ENCODE results near the gene ZNF414.

ZNF414 gene

GRCh38 chr19:8489561-8490394, 24.2 kb downstream of the ZNF414 start:
- no peak for DNase-seq

- DNase-seq, result no peak
Measured at GRCh38 chr19:8488365-8488764, 25.6 kb downstream of the ZNF414 start.

GRCh38 chr19:8487137-8487851, 26.7 kb downstream of the ZNF414 start:
- DNase-seq, result peak; percentile 91

GRCh38 chr19:8486661-8487136, 27.3 kb downstream of the ZNF414 start:
- DNase-seq, result no peak

- no peak for DNase-seq
Measured at GRCh38 chr19:8485561-8486371, 28.2 kb downstream of the ZNF414 start.

- peak; percentile 86 for DNase-seq
Measured at GRCh38 chr19:8484331-8484894, 29.6 kb downstream of the ZNF414 start.

- no peak for DNase-seq
Measured at GRCh38 chr19:8483165-8483564, 30.8 kb downstream of the ZNF414 start.

- DNase-seq, result no peak
Measured at GRCh38 chr19:8482696-8483095, 31.3 kb downstream of the ZNF414 start.

GRCh38 chr19:8481616-8482015, 32.4 kb downstream of the ZNF414 start:
- no peak for DNase-seq

- DNase-seq, result no peak
Measured at GRCh38 chr19:8481201-8481600, 32.8 kb downstream of the ZNF414 start.

- no peak for DNase-seq
Measured at GRCh38 chr19:8478598-8478997, 35.4 kb downstream of the ZNF414 start.

GRCh38 chr19:8477889-8478288, 36.1 kb downstream of the ZNF414 start:
- no peak for DNase-seq

- no peak for DNase-seq
Measured at GRCh38 chr19:8476524-8476923, 37.4 kb downstream of the ZNF414 start.

GRCh38 chr19:8475005-8475404, 39.0 kb downstream of the ZNF414 start:
- DNase-seq, result no peak

- peak; percentile 57 for DNase-seq
Measured at GRCh38 chr19:8473648-8474476, 40.1 kb downstream of the ZNF414 start.

- no peak for DNase-seq
Measured at GRCh38 chr19:8469613-8470368, 44.2 kb downstream of the ZNF414 start.

GRCh38 chr19:8468761-8469373, 45.1 kb downstream of the ZNF414 start:
- DNase-seq, result no peak

GRCh38 chr19:8468124-8468523, 45.8 kb downstream of the ZNF414 start:
- DNase-seq, result no peak

- no peak for DNase-seq
Measured at GRCh38 chr19:8466018-8466417, 47.9 kb downstream of the ZNF414 start.

GRCh38 chr19:8463365-8463764, 50.6 kb downstream of the ZNF414 start:
- DNase-seq, result no peak

- DNase-seq, result no peak
Measured at GRCh38 chr19:8462571-8462970, 51.4 kb downstream of the ZNF414 start.
